ENCODE measurements around the gene ENOX1. TPM values are rescaled to one million over a fixed set of nuclear protein-coding genes. Genes with fewer than 3 reads are reported as not detected.

Gene ENOX1
- total and polyA plus RNA-seq, 2 donors (not counting 3 experiments of a cell fraction or from before 2014, with no cell fraction given): 0.17 to 0.97 TPM

DNA sequence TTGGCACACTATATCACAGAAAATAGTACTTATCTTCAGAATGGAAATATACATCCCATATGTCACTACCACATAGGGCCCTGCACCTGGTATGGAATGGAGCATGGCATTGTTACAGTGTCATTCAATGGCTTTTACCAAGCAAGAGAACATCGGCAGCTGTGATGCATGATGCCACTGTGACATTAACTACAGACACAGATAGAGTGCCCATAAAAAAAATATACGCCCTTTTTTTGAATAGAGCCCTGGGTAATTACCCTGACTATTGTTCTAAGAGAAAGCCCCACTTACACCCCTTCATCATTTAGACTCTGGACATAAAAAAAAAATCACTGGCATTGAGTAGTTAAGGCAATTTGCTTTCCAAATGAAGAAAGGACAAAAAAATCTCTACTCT lies 443.1 kb downstream of the ENOX1 start:
- Histone ChIP-seq H3K9me1 (replicated peaks; ENCODE audit: control insufficient read depth, extremely low read depth, insufficient read depth, low read length) (no peaks in the 10 kb centered on the region), H3K4me3 (replicated peaks in 1 of 3; ENCODE audit: insufficient read depth in 1 of 3, low read depth in 1 of 3, low read length in 3 of 3) (no peak overlapping the region), H3K27ac (ENCODE audit: insufficient read depth, low read depth, low read length) (no peak overlapping the region), H3K9ac (replicated peaks; ENCODE audit: extremely low read depth, insufficient read depth, low read length) (no peak overlapping the region), H3K36me3 (ENCODE audit: control insufficient read depth in 2 of 2, extremely low read depth in 1 of 2, insufficient read depth in 2 of 2, low read length in 2 of 2) (no peaks in the 10 kb centered on the region), H2AFZ (ENCODE audit: low read depth, low read length) (no peak overlapping the region), H4K20me1 (replicated peaks; ENCODE audit: control insufficient read depth, extremely low read depth, insufficient read depth, low read length) (no peaks in the 10 kb centered on the region), H3K9me3 (replicated peaks; ENCODE audit: control insufficient read depth, insufficient read depth, low read length) (no peaks in the 10 kb centered on the region), H3K4me1 (ENCODE audit: control insufficient read depth, extremely low read depth, insufficient read depth, low read length) (peaks cover 8% of the 10 kb centered on the region), H3K27me3 (ENCODE audit: control insufficient read depth in 2 of 2, insufficient read depth in 2 of 2, low read length in 2 of 2) (no peaks in the 10 kb centered on the region), H3K79me2 (ENCODE audit: control insufficient read depth, insufficient read depth, low read length) (no peaks in the 10 kb centered on the region), H3K4me2 (ENCODE audit: insufficient read depth, low read length) (no peak overlapping the region)
- TF ChIP-seq MYC (IDR thresholded peaks at IDR 0.05; ENCODE audit: low read depth, low read length): no peak
- no peak for TF ChIP-seq FOS (IDR thresholded peaks at IDR 0.05; ENCODE audit: borderline replicate concordance, insufficient read depth, low read length)
- TF ChIP-seq POLR2AphosphoS5 (IDR thresholded peaks at IDR 0.05; ENCODE audit: insufficient read depth, low read depth, low read length): no peak
- TF ChIP-seq, protein P1, sequence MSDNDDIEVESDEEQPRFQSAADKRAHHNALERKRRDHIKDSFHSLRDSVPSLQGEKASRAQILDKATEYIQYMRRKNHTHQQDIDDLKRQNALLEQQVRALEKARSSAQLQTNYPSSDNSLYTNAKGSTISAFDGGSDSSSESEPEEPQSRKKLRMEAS (IDR thresholded peaks at IDR 0.05; ENCODE audit: insufficient read depth, insufficient read length): no peak
- no peak for TF ChIP-seq GATA2 (IDR thresholded peaks at IDR 0.05; ENCODE audit: insufficient read depth, insufficient read length, low read depth, low read length)
- no peak for TF ChIP-seq JUN (IDR thresholded peaks at IDR 0.05; ENCODE audit: borderline replicate concordance, insufficient read depth, insufficient read length, low read depth)
- no peak for TF ChIP-seq CTCF (IDR thresholded peaks at IDR 0.05; ENCODE audit: extremely low read depth in 1 of 2, insufficient read depth in 1 of 2, low read depth in 1 of 2, low read length in 2 of 2)
- TF ChIP-seq EZH2 (IDR thresholded peaks at IDR 0.05; ENCODE audit: borderline replicate concordance, low read depth, low read length, severe bottlenecking): no peak
- TF ChIP-seq POLR2A (IDR thresholded peaks at IDR 0.05; ENCODE audit: low read depth, low read length): no peak
- intact Hi-C loops (cut with micrococcal nuclease) (no loop called here), dilution Hi-C loops (cut with MboI; ENCODE audit: extremely low pct_ligation_motif_present, low sequenced_read_pairs) (no loop called here)
- DNase-seq (ENCODE audit: low read depth, low spot score) (no peak), FAIRE-seq (no peak)
- POLR2A ChIA-PET: no interaction called here
- CTCF ChIA-PET: no interaction called here
- no TSS peak for BruUV-seq (replicated peaks)
